Activated T-cell treated with anti-CD3 and anti-CD28 coated beads, Interleukin-2, amount 50 U/mL, for 24 hours (primary cell): ENCODE results near the gene PON1.

Experiments
- DNase-seq: peaks from one replicate; pipeline ENCODE4 v3.0.0-alpha.2; 2020
- H3K27ac Mint-ChIP-seq: 2 replicates; pipeline ENCODE4 v1.8.0; 2020; ENCODE audit warnings: mild to moderate bottlenecking, mixed read lengths
- H3K27me3 Mint-ChIP-seq: 2 replicates; pipeline ENCODE4 v1.8.0; 2020; ENCODE audit warnings: mixed read lengths
- H3K36me3 Mint-ChIP-seq: 2 replicates; pipeline ENCODE4 v1.8.0; 2020; ENCODE audit warnings: low read depth, mixed read lengths
- H3K4me1 Mint-ChIP-seq: 2 replicates; pipeline ENCODE4 v1.8.0; 2020; ENCODE audit warnings: low read depth, mixed read lengths
- H3K4me3 Mint-ChIP-seq: 2 replicates; pipeline ENCODE4 v1.8.0; 2020; ENCODE audit warnings: mild to moderate bottlenecking, moderate library complexity, mixed read lengths
- H3K9me3 Mint-ChIP-seq: 2 replicates; pipeline ENCODE4 v1.8.0; 2020; ENCODE audit warnings: mixed read lengths

The PON1 gene

GRCh38 chr7:95324431-95324830 is at the start of gene PON1:
PON1 (minus strand) TSS chr7:95324532; CDS start chr7:95324475, 57 bp downstream.
- Mint-ChIP-seq H3K36me3 (no peaks in the 10 kb centered on the region), H3K27me3 (peaks cover 13% of the 10 kb centered on the region), H3K4me1 (peaks cover 5% of the 10 kb centered on the region), H3K27ac (no peak within 1 kb of the TSS), H3K4me3 (no peak within 1 kb of the TSS), H3K9me3 (no peaks in the 10 kb centered on the region)
- DNase-seq: no peak

GRCh38 chr7:95373323-95373722 is 49.0 kb upstream of the PON1 start:
- H3K4me1 Mint-ChIP-seq: no peaks in the 10 kb centered on the region
- peaks cover 4% of the 10 kb centered on the region for H3K9me3 Mint-ChIP-seq
- no peak for DNase-seq
- H3K36me3 Mint-ChIP-seq: no peaks in the 10 kb centered on the region
- H3K4me3 Mint-ChIP-seq: no peak overlapping the region
- H3K27ac Mint-ChIP-seq: no peak overlapping the region
- H3K27me3 Mint-ChIP-seq: peaks cover 13% of the 10 kb centered on the region

- no peak overlapping the region for H3K27ac Mint-ChIP-seq
- H3K4me1 Mint-ChIP-seq: no peaks in the 10 kb centered on the region
- H3K36me3 Mint-ChIP-seq: no peaks in the 10 kb centered on the region
- no peak for DNase-seq
- peaks cover 12% of the 10 kb centered on the region for H3K27me3 Mint-ChIP-seq
- H3K9me3 Mint-ChIP-seq: no peaks in the 10 kb centered on the region
- H3K4me3 Mint-ChIP-seq: no peak overlapping the region
Measured at GRCh38 chr7:95368235-95368634, 43.9 kb upstream of the PON1 start.

- H3K9me3 Mint-ChIP-seq: no peaks in the 10 kb centered on the region
- no peaks in the 10 kb centered on the region for H3K4me1 Mint-ChIP-seq
- H3K27me3 Mint-ChIP-seq: peaks cover 12% of the 10 kb centered on the region
- no peaks in the 10 kb centered on the region for H3K36me3 Mint-ChIP-seq
- no peak overlapping the region for H3K27ac Mint-ChIP-seq
- no peak for DNase-seq
- no peak overlapping the region for H3K4me3 Mint-ChIP-seq
Measured at GRCh38 chr7:95367606-95368005, 43.3 kb upstream of the PON1 start.

- H3K4me1 Mint-ChIP-seq: no peaks in the 10 kb centered on the region
- H3K27ac Mint-ChIP-seq: no peak overlapping the region
- DNase-seq: no peak
Measured at GRCh38 chr7:95365151-95365550, 40.8 kb upstream of the PON1 start.

GRCh38 chr7:95357623-95358022 is 33.3 kb upstream of the PON1 start:
- no peaks in the 10 kb centered on the region for H3K4me1 Mint-ChIP-seq
- H3K27me3 Mint-ChIP-seq: no peaks in the 10 kb centered on the region
- H3K27ac Mint-ChIP-seq: no peak overlapping the region
- no peak for DNase-seq
- peaks cover 4% of the 10 kb centered on the region for H3K9me3 Mint-ChIP-seq
- H3K36me3 Mint-ChIP-seq: no peaks in the 10 kb centered on the region
- no peak overlapping the region for H3K4me3 Mint-ChIP-seq

More at GRCh38 chr7:95365151-95365550, 40.8 kb upstream of the PON1 start:
- no peaks in the 10 kb centered on the region for H3K9me3 Mint-ChIP-seq
- no peaks in the 10 kb centered on the region for H3K36me3 Mint-ChIP-seq
- peaks cover 12% of the 10 kb centered on the region for H3K27me3 Mint-ChIP-seq
- no peak overlapping the region for H3K4me3 Mint-ChIP-seq

GRCh38 chr7:95342642-95343307 is 18.4 kb upstream of the PON1 start:
- H3K4me1 Mint-ChIP-seq: no peaks in the 10 kb centered on the region
- no peak for DNase-seq
- H3K27ac Mint-ChIP-seq: no peak overlapping the region
- H3K36me3 Mint-ChIP-seq: no peaks in the 10 kb centered on the region
- no peaks in the 10 kb centered on the region for H3K9me3 Mint-ChIP-seq
- peaks cover 3% of the 10 kb centered on the region for H3K27me3 Mint-ChIP-seq
- H3K4me3 Mint-ChIP-seq: no peak overlapping the region

- H3K27ac Mint-ChIP-seq: no peak overlapping the region
- no peaks in the 10 kb centered on the region for H3K4me1 Mint-ChIP-seq
- no peak for DNase-seq
- no peaks in the 10 kb centered on the region for H3K9me3 Mint-ChIP-seq
- no peaks in the 10 kb centered on the region for H3K36me3 Mint-ChIP-seq
- no peak overlapping the region for H3K4me3 Mint-ChIP-seq
- H3K27me3 Mint-ChIP-seq: peaks cover 3% of the 10 kb centered on the region
Measured at GRCh38 chr7:95342029-95342428, 17.7 kb upstream of the PON1 start.

GRCh38 chr7:95340491-95340890 is 16.2 kb upstream of the PON1 start:
- Mint-ChIP-seq H3K27ac (no peak overlapping the region), H3K36me3 (no peaks in the 10 kb centered on the region), H3K27me3 (peaks cover 3% of the 10 kb centered on the region), H3K4me3 (no peak overlapping the region), H3K4me1 (peaks cover under 1% of the 10 kb centered on the region), H3K9me3 (no peaks in the 10 kb centered on the region)
- no peak for DNase-seq

- Mint-ChIP-seq H3K36me3 (no peaks in the 10 kb centered on the region), H3K9me3 (no peaks in the 10 kb centered on the region), H3K27ac (no peak overlapping the region), H3K27me3 (peaks cover 3% of the 10 kb centered on the region), H3K4me1 (peaks cover 4% of the 10 kb centered on the region), H3K4me3 (no peak overlapping the region)
- DNase-seq: no peak
Measured at GRCh38 chr7:95338832-95339231, 14.5 kb upstream of the PON1 start.

- Mint-ChIP-seq H3K4me1 (peaks cover 16% of the 10 kb centered on the region), H3K27ac (no peak overlapping the region), H3K4me3 (no peak overlapping the region), H3K9me3 (no peaks in the 10 kb centered on the region), H3K27me3 (no peaks in the 10 kb centered on the region), H3K36me3 (no peaks in the 10 kb centered on the region)
- no peak for DNase-seq
Measured at GRCh38 chr7:95335093-95335492, 10.8 kb upstream of the PON1 start.

- Mint-ChIP-seq H3K36me3 (no peaks in the 10 kb centered on the region), H3K9me3 (no peaks in the 10 kb centered on the region), H3K27ac (no peak overlapping the region), H3K4me3 (no peak overlapping the region), H3K4me1 (peaks cover 18% of the 10 kb centered on the region), H3K27me3 (no peaks in the 10 kb centered on the region)
- DNase-seq: no peak
Measured at GRCh38 chr7:95334447-95334846, 10.1 kb upstream of the PON1 start.

GRCh38 chr7:95330961-95331337 is 6.6 kb upstream of the PON1 start:
- Mint-ChIP-seq H3K27ac (peak overlapping the region; percentile 24), H3K27me3 (no peaks in the 10 kb centered on the region), H3K4me1 (peaks cover 21% of the 10 kb centered on the region), H3K9me3 (no peaks in the 10 kb centered on the region), H3K4me3 (peak overlapping the region; percentile 44), H3K36me3 (no peaks in the 10 kb centered on the region)
- no peak for DNase-seq

GRCh38 chr7:95330204-95330960 is 6.0 kb upstream of the PON1 start:
- Mint-ChIP-seq H3K4me3 (peak overlapping the region; percentile 44), H3K4me1 (peaks cover 19% of the 10 kb centered on the region), H3K27ac (peak overlapping the region; percentile 24), H3K27me3 (peaks cover 5% of the 10 kb centered on the region), H3K36me3 (no peaks in the 10 kb centered on the region), H3K9me3 (no peaks in the 10 kb centered on the region)
- no peak for DNase-seq

GRCh38 chr7:95327356-95327755 is 3.0 kb upstream of the PON1 start:
- no peak overlapping the region for H3K4me3 Mint-ChIP-seq
- H3K36me3 Mint-ChIP-seq: no peaks in the 10 kb centered on the region
- no peak overlapping the region for H3K27ac Mint-ChIP-seq
- peaks cover 19% of the 10 kb centered on the region for H3K4me1 Mint-ChIP-seq
- peaks cover 13% of the 10 kb centered on the region for H3K27me3 Mint-ChIP-seq
- no peak for DNase-seq
- H3K9me3 Mint-ChIP-seq: no peaks in the 10 kb centered on the region
